Fibroblast of peridontal ligament (primary cell): ENCODE measurements around the gene MSS51.

ENCODE experiments used
- DNase-seq: peaks from one replicate; pipeline ENCODE4 v3.0.0-alpha.2; 2010; ENCODE audit errors: extremely low read depth

MSS51 gene

DNA sequence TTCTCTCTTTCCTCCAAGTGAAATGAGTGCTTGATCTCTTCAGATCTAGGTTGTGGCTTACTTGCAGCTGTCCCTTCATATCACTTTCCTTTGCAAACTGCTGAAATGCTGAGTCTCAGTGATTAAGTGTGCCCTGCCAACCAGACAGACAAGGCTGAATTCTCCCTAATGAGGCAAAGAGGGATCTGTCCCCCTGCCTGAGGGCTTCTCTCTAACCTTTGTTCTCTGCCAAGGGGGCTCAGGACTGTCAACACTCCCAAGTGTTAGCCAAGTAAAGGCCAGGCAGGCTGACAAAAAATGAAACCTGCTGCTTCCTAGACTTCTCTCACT is at the start of gene MSS51:
Gene MSS51 (minus strand): TSS at position 24 of the 330 bp plus-strand sequence. CDS start 5,277 bp downstream, outside the sequence.
- DNase-seq, result no peak

DNA sequence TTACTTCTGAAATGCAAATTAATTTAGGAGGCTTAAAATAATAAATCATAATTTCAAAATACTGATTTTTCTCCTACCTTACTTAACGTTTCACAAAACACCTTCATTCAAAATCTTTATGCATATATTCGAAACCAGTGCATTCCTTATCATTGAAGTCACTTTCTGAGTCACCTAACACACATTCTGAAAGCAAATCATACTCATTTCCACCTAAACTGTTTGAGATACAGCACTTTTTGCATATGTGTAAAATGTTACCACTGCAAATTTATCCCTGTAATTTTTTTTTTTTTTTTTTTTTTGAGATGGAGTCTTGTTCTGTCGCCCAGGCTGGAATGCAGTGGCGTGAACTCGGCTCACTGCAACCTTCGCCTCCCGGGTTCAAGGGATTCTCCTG is 46.8 kb upstream of the MSS51 start:
- peak; percentile 36 for DNase-seq

DNA sequence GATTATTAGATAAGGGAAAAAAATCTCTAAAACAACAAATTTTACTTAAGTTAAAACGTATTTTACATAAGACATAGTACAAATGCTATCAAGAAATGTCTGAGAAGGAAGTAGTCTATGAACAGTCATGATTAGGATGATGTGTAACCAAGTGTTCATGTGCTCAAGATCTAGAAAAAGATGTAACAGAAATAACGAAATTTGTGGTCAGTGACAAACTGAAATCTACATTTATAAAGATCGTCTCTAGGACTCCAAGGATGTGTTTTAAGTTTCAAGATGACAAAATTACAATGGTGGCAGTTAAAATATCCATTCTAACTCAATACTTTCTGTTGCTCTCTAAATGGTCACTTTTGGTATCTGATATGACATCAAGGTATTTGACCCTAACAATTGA is 45.3 kb upstream of the MSS51 start:
- no peak for DNase-seq

DNA sequence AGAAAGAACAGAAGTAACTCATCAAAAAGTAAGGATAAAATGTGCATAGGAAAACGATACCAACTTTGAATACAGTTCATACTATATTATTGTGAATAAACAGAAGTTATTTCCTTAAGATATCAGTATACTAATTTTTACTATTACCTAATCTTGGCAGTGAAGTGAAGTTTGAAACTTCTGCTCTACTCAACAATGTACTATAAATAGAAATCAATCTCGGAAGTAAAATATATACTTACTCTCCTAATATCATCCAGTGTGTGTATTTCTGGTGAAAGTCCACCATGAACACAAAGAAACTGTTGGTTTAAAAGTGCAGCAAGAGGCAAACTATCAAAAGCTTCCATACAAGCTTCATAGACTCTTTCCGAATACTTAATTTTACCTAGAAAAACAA is 37.9 kb upstream of the MSS51 start:
- DNase-seq, result no peak

DNA sequence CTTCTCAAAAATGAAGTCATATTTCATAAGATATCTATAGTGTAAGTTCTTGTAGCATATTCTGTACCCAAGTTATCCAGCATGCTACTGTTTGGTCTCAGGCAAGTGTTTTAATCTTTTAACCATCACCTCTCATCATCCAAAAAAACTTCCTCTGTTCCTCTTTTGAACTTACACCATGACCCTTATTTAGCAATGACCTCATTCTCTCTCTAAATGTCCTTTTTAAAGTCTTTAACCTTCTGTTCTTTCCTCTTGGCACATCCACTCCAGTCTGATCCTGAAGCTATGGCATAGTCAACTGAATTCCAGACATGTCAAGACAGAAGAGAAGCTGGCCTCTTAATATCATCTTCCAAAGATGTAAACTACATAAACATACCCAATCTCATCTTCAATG is 36.2 kb upstream of the MSS51 start:
- DNase-seq, result no peak

DNA sequence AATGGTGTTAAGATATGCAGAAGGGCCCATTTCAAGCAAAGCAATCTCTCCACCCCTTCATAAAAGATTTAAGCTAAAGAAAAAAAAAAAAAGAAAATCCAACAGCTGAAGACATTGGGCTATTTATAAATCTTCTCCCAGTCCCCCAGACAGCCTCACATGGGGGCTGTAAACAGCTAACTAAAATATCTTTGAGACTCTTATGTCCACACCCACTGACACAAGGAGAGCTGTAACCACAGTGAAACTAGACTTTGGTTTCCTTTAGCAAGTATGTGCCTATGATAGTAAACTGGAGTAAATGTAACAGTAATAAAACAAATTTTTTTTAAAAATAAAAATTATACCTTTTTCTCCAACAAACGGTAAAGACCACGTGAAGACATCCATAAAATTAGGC is 33.8 kb upstream of the MSS51 start:
- DNase-seq, result no peak

DNA sequence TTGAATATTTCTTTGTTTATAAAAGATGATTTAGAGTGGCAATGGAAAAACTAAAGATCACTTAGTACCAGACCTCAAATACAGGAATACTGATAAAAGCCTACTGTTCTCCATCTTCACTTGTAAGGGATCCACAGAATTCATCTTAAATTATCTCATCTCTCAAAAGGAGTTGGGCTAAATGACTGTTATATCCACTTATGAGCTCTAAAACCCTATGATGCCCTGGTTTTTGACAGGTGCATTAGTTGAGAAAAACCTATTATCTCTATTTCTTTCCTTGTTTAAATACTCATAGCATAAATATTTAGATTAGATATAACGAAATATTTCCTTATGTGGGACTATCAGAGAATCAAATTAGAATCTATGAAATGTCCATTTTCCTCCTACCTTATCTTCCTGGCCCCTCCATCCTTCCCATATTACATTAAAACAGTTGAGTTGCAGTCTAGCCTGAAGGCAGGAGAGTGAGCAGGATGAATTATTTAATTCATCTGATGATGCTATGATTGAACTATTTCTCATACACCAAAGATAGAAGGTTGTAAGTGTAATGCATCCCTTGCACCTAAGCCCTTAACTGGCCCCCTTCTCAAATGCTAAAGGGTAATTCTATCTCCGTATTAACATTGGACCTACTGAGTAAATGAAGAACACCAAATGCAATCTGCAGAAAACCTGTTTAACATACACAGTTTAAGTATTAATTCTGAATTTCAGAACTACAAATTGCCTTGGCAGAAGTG is 32.8 kb upstream of the MSS51 start:
- DNase-seq, result no peak

DNA sequence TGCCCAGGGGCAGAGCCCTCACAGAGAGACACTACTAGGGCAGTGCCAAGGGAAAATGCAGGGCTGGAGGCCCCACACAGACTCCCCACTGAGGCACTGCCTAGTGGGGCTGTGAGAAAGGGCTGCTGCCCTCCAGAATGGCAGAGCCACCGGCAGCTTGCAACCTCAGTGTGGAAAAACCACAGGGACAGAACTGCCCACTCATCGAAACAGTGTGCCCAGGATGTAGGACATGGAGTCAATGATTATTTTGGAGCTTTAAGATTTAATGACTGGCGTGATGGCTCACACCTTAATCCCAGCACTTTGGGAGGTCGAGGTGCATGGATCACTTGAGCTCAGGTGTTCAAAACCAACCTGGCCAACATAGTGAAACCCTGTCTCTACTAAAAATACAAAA is 27.5 kb upstream of the MSS51 start:
- no peak for DNase-seq

DNA sequence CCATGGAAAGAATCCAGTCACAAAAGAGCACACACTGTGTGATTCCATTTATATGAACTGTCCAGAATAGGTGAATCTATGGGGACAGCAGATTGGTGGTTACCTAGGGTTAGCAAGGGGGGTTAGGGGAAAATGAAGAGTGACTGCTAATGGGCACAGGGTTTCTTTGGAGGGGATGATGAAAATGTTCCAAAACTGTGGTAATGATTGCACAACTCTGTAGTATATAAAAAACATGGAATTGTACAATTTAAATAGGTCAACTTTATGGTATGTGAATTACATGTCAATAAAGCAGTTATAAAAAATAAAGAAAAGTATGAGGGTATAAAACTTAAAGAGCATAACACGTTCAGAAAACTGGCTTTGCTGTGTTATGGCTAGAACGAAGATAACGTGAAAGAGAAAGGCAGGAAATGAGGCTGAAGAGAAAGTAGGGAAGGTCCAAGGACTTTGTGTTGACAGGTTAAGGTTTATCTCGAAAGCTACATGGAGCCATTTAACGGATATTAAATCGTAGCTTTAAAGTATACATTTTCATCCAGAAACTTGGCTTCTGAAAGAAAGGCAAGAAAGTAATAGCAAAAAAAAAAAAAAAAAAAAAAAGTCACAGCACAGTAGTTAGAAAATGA is 26.4 kb upstream of the MSS51 start:
- DNase-seq, result peak; percentile 7

DNA sequence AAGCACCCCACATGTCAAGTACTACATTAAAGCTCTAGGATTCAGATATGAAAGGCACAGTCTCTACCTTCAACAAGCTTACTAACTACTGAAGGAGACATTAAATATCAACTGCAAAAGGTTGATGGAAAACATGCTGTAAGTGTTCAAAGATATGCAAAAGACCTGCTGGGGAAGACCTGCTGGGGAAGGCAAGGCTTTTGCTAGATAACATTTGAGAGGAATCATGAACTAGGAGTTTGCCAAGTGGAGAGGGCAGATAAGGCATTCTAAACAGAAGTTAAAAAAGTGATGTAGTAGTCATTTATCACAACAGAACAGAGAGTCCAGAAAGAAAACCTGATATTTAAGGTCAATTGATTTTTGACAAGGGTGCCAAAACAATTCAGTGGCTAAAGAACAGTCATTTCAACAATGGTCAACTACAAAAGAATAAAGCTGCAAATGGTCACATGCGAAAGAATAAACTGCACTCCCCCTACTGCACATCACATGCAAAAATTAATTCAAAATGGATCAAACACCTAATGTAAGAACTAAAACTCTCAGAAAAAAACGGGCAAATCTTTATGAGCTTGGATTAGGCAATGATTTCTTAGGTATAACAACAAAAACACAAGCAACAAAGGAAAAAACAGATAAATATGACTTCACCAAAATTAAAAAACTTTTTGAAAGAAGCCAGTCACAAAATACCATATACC is 23.0 kb upstream of the MSS51 start:
- no peak for DNase-seq

DNA sequence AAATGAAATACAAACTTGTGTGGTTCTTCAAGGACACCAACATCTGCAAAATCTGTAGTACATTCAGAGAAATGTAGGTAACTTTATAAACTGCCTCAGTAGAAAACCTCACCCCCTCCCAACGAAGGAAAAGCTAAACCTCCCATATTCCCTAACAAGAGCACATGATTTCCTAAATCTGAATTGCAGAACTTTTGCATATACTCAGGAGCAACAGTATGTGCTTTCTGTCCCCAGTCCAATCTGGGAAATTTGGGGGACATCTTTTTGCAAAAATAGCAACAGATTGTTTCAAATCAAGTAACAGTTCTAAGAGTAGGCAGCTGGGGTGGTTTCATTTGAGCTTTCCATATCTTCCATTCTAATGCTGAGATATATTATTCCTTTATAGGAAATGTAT is 15.8 kb upstream of the MSS51 start:
- no peak for DNase-seq

DNA sequence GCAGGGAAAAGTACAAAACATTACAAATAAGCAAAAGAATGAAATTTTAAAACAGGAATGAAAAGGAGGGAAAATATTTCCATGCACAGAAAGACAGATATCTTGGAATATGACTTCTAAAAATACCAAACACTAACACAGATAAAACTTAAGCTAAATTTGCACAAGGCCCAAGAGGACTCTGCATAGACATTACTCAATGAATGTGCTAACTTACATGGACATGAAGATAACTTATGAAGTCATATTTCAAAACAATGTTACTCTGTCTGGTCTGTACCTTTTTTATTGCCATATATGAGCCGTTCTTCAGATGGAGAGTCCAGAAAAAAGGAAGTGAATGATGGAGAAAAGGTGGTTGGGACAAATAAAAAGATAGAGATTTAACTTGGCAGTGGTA is 15.0 kb upstream of the MSS51 start:
- DNase-seq, result no peak

DNA sequence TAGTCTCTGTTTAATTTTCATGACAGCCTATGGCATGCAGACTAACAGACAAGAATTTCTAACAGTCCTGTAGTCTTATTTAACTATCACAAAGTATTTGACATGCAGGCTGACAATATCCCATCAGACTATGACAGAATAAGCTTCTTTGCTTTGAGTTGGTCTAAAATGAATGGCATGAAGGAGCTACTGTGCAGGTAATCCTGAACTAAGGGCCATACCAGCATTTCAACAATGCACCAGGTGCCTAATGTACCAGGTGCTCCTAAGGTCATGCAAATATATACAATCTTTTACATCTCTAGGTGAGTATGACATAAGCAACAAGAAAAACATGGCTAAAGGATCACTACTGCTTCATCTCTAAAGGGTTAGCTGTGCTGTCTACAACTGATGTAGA is 13.6 kb upstream of the MSS51 start:
- no peak for DNase-seq

DNA sequence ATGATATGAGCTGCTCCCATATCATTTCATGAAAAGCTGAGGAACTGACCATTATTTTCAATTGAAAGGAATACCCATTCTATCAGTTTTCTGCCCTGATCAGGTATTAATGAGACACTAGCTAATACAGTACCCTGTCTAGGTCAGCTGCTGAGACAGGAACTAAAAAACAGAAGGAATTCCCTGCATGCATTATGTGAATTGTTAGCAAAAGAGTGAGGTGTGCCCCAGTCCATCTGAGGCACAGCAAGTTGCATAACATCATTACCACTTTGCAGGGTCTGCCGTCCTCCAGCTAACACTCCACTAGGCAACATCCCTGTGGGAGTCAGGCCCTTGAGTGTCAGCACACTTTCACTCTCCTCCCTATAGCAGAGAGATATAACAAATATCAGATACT is 11.1 kb upstream of the MSS51 start:
- DNase-seq, result no peak

DNA sequence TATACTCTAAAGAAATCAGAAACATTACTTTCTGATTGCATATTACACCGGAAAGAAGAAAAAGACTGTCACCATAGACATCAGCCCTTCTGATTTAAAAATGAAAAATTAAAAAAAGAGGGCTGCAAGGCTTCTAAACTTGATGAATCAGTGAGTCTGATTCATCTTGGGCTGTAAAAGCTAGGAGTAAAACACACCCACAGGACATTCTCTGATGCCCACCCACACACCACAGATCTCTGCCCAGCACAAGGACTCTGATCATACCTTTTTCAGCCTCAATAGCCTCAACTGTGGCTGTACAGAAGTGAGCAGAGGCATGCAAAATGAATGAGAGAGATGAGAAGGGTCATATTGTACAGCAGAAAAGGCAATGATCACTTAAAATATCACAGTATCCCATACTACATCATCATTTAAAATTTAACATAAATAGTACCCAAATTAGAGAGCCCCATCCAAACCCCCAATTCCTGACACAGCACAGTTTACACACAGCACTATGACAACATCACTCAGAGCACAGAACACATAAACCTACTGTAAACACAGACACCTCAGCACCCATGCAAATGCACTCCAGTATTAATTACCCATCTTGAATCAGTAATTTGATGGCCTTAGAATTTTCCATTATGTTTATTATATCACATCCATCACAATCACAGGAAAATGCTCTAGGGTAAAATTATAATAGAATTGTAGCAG is 6.4 kb upstream of the MSS51 start:
- peak; percentile 47 for DNase-seq

DNA sequence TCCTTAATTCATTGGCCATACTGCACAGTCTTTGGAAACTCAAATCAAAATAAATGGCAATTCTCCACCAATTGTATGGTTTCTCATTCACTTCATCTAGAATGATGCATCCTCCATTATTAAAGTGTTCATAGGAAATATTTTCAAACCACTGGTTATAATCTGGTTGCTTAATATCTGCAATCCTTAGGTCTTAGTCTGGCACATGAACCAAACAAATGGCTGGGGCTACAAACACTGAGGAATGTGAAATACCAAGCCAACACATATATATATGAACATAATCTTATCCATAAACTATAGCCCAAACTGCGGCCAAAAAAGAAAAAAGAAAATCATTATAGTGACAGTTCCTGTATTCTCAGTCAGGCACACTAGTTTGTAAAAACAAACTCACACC is 5.7 kb upstream of the MSS51 start:
- peak; percentile 55 for DNase-seq

DNA sequence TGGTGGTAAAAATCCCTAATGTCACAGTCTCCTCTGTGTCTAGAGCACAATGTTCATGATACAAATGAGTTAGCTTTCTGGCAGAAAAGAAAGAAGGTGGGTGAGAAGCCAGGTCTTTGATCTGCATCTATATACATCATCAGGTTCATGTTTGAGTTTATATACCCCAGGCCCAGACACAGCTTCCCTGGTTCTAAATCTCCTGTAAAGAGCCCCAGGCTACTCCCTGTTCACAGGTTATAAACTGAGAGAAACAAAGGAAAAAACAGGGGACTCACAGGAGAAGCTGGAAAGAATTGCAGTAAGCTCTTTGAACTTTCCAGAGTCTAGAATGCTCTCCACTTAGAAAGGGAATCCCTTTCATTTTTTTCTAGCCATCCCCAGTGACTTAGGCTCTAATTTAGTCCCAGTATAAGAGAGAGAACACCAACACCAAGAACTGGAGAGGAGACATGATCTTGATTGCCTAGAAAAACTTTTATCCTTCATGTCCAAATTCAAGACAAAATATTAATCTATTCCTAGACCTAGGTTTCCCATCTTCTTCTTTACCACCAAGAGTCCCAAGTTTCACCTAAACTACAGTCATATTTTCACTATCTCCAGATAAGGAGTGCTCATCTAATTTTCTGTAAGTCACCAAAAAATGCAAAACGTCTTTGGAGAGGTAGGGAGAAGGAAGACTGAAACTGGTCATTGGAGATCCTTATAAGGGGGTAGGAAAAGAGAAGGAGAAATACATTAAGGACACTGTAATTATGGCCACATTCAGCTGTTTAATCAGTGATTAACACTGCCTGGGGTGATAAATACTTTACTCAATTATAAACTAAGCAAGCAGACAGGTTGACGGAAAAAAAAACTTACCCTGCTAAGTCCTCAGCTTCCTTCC is 469 bp downstream of the MSS51 start:
- no peak for DNase-seq

DNA sequence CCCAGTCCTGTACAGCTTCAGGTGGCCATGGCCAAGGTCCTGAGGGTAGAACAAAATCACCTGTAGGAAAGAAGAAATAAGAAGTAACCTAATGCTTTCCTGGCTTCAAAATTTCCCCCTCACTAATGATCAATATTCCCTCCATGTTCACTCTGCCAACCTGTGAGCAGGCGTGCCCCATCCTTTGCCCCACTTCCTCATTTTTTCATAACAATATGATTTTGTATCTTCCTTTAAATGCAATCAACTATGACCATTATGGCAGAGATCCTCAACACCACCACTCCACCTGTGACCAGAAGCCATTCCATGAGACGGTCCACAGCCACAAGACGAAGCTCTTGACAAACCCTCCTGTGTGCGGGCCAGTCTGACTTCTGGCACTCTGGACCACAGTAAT is 7.0 kb downstream of the MSS51 start:
- DNase-seq, result no peak

DNA sequence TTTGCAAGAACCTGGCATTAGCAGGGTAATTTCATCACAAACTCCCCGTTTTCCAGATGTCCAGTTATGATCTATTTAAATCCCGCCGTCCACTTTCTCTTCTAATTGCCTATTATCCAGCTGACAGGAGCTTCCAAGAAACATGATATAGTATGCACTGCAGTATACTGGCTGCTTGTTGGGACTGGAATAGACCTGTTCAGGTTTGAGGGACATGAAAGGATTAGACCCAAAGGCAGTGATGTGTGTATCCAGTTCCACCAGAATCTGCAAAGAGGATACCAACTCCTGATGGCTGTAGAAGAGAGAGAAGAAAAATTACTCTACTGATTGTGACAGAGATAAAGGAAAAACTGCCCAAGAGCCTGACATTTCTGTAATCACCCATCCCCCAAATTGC is 8.9 kb downstream of the MSS51 start:
- DNase-seq, result no peak

DNA sequence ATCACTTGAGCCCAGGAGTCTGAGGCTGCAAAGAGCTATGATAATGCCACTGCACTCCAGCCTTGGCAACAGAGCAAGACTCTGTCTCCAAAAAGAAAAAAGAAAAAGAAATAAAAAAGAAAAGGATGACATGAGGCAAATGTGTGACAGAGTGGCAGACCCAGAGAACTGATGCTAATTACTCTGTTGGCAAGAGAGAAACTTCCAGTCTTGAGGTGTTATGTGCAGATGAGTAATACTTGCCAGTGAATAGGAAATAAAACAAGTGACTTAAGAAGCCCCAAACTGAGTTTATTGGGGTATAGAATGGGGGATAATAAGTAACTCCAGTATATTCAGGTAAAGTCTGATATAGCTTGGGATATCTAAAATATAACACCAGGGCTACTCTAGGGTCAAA is 10.1 kb downstream of the MSS51 start:
- DNase-seq, result no peak

DNA sequence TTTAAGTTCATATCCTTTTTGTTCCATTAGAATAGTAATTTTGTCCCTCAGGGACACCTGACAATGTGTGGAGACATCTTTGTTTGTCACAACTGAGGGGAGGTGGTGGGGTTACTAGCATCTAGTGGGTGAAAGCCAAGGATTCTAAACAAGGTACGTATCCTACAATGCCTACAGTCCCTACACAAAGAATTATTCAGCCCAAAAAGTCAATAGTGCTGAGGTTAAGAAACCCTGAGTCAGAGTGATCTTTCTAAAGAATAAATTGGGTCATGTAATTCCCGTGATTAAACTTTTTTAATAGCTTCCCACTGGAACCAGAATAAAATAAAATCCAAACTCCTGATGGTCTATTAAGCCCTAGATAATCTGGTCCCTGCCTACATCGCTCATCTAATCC is 16.8 kb downstream of the MSS51 start:
- no peak for DNase-seq
